Hematopoietic multipotent progenitor cell treated with erythropoietin and hydrocortisone succinate and interleukin-3 and kit ligand, for 4 days (in vitro differentiated cells): ENCODE results near the gene COL9A3.
"Not testable (repeated sequence)": the region's sequence is repeated elsewhere in the genome, so short reads cannot be mapped to it uniquely, and the experiment has no call there.

ENCODE experiments used
- DNase-seq: peaks from one replicate; pipeline ENCODE4 v3.0.0-alpha.2; 2015

COL9A3 gene

DNA sequence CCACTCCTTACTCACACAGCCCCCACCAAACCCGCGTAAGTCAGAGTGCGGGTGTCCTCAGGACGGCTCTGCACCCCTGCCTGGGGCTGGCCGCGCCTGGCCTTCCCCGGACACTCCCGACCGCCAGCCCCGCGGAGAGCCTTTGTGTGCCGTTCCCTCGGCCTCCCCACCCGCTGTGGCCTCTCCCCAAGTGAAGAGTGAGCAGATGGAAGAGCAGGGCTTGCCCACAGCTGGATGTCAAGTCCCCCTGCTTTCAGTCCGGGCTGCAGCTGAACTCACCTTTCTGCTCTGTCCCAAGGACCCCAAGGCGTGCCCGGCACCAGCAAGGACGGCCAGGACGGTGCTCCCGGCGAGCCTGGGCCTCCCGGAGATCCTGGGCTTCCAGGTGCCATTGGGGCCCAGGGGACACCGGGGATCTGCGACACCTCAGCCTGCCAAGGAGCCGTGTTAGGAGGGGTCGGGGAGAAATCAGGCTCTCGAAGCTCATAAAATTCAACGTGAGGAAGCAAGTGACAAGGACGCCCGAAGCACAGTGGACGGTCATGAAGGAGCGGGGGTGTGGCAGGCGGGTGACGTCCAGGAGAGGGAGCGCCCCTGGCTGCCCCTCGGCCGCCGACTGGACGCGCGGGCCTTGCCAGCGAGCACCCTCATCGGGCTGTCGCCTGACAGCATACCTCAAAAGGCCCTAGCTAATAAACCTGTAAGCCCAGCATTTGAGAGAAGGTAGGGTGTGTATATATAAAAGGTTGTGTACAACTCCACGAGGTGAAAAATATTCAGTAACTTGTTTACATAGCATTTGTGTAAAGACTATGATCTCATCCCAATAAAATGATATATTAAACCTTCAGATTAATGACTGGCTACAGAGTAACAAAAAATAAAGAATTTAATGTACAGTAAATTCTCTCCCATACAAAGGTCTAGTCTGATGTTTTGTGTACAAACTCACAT is 23.7 kb downstream of the COL9A3 start:
- no peak for DNase-seq

DNA sequence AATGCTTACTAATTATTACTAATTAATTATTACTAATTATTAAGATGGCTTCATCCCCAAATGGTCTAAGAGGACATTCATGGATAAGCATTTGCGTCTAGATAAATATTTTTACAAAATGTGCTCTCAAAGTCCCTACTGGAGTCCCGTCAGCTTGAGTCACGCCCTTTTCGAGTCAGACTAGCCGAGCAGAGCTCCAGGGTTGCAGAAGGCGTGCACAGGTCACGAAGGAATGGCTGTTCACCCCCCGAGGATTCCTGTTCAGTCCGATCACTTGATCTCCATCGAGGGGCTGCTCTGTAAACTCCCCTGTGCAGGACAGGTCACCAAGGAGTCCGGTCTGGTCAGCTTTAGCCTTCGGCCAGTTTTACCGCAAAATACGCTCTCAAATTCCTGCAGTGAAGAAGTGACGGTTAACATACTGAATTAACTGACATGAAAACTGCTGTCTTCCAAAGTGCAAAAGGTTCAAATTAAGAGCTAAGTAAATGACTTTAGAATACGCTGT is 24.9 kb downstream of the COL9A3 start:
- DNase-seq: no peak

DNA sequence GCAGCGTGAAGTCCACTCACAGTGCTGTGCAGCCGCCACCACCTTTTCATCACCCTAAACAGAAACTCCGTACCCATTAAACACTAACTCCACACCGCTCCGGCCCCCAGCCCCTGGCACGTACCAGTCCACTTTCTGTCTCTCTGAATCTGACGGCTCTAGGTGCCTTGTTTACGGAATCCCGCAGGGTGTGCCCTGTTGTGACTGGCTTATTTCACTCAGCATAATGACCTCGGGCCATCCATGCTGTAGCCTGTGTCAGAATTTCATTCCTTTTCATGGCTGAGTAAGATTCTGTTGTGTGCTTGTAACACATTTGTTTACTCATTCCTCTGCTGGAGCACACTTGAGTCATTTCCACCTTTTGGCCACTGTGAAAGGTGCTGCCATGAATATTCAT is 26.8 kb downstream of the COL9A3 start:
- DNase-seq: no peak

DNA sequence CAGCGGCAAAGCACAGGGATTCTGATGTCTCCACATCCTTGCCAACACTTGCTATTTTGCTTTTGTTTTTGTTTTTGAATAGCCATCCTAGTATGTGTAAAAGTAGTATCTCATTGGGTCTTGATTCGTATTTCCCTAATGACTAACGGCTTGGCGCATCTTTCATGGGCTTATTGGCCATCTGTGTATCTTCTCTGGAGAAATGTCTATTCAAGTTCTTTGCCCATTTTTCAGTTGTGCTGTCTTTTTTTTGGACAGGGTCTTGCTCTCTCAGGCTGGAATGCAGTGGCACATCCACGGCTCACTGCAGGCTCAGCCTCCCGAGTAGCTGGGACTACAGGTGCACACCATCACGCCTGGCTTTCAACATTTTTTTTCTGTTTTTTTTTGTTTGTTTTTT is 27.3 kb downstream of the COL9A3 start:
- no peak for DNase-seq

DNA sequence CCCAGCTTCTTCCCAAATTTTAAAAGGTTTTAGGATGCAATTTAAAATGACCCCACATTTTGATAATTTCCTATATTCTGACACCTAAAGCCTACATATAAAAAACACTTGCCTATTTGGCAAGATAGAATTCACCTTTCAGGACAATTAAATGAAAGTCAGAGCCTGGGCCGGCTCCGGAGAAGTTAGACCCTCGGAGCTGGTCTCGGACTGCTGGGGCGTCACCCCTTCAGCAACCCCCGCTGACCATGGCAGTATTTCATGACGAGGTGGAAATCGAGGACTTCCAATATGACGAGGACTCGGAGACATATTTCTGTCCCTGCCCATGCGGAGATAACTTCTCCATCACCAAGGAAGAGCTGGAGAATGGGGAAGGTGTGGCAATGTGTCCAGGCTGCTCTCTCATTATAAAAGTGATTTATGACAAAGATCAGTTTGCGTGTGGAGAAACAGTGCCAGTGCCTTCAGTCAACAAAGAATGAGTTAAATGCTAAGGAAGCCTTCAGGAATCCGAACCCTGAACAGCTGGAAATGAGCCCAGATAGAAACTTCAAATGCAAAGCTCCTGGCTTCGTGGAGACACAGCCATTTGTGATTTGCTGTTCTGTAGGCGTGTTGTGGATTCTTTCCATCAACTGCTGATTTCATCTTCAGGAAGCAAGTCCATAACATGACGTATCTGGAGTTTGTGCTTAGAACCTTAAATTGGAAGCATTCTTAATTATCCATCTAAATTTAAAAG is 28.7 kb downstream of the COL9A3 start:
- no peak for DNase-seq

DNA sequence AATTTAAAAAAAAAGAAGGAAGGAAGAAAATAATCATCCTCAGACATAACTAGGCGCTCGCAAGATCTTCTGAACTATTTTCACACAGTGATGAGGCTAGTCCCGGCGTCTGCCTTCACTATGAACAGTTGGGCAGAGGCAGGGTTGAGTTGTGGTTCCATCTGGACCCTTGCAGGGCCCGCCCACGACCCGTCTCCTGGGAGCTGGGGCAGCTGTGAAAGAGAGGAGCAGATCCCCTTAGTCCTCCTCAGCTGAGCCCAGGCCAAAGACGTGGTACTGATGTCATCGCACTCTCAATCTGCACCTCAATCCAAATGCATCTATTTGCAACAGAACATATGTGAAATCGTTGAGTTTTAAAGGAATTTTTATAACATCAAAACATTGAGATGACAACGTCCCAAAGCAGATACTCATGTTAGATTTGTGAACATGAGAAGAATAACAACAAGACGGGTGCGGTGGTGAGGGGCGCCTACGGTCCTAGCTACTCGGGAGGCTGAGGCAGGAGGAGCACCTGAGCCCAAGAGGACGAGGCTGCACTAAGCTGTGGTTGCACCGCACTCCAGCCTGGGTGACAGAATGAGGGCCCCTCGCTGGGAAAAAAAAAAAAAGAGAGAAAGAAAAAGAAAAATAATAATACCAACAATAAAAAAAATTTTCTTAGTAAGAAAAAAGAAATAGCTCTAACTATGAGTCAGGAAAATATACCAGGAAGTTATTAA is 29.5 kb downstream of the COL9A3 start:
- no peak for DNase-seq

DNA sequence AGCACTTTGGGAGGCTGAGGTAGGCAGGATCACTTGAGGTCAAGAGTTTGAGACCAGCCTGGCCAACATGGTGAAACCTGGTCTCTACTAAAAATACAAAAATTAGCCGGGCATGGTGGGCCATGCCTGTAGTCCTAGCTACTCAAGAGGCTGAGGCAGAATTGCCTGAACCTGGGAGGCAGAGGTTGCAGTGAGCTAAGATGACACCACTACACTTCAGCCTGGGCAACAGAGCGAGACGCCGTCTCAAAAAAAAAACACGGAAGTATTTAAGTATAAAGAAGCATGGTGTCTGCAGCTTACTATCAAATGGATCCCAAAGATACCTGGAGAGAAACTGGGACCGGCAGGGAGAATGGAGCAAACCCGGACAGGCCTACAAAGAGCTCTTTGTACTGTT is 32.1 kb downstream of the COL9A3 start:
- not testable (repeated sequence) for DNase-seq

DNA sequence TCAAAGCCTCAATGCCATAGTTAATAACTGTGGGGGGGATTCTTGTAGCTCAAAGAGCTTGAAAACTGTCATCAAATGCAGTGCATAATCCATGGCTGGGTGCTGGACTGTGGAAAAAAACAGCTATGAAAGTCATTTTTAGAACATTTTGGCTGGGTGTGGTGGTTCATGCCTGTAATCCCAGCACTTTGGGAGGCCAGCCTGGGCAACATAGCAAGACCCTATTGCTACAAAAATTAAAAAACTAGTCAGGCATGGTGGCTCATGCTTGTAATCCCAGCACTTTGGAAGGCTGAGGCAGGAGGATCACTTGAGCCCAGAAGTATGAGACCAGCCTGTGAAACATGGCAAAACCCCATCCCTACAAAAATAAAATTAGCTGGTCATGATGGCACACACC is 32.6 kb downstream of the COL9A3 start:
- no peak for DNase-seq

DNA sequence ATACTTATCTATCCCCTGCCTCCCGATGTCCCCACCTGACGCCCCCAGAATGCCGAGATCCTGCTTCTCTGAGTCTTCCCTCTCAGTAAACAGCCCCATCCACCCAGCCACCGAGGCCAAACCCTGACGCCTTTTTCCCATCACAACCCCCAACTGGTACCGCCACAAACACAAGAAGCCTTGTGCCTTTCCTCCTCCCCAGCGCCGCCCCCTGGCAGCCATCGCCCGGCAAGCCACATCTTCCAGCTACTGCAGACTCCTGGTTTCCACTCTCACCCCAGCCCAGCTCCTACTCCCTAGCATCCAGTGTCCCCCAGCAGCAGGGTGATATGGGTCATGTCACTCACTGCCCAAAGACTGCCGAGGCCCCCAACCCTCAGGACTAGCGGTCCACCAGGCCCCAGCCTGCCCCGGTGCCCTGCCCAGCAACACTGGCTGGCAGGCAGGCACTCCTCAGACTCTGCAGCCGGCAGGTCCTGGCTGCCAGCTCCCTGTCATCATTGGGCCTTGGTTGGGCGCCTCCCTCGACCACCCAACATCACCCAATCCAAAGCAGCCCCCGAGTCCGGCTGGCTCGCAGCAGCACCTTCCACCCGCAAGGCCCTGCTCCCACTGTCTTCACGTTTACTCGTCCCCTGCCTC is 33.6 kb downstream of the COL9A3 start:
- DNase-seq: no peak

DNA sequence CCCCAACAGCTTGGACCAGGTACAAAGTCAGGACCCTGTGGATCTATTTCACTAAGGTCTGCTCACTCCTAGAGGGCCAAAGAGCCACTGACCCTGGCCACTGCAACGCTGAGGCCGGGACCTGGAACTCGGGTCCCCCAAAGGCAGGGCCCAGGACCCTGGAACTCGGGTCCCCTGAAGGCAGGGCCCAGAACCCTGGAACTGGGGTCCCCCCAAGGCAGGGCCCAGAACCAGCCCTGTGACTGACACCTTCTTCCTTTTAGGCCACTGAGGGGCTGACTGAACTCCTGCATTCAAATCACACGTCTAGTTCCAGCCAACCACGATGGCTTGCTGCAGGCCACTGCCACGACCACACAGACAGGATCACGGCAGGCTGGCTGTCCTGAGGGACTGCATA is 35.3 kb downstream of the COL9A3 start:
- no peak for DNase-seq

DNA sequence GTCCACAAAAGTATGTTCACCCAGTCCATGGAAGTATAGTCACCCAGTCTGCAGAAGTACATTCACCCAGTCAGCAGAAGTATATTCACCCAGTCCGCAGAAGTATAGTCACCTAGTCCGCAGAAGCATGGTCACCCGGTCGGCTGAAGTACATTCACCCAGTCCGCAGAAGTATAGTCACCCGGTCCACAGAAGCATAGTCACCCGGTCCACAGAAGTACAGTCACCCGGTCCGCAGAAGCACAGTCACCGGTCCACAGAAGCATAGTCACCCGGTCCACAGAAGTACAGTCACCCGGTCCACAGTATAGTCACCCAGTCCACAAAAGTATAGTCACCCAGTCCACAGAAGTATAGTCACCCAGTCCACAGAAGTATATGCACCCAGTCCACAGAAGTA is 36.0 kb downstream of the COL9A3 start:
- DNase-seq: no peak

DNA sequence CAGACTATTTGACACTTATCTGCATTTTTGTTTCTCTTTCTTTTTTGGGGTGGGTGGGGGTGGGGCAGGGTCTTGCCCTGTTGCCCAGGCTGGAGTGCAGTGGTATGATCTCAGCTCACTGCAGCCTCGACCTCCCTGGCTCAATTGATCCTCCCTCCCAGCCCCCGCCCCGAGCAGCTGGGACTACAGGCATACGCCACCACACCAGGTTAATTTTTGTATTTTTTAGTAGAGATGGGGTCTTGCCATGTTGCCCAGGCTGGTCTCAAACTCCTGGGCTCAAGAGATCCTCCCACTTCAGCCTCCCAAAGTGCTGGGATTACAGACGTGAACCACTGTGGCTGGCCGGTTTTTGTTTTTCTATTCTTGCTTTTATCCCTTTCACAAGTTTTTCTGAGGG is 36.5 kb downstream of the COL9A3 start:
- DNase-seq: not testable (repeated sequence)

DNA sequence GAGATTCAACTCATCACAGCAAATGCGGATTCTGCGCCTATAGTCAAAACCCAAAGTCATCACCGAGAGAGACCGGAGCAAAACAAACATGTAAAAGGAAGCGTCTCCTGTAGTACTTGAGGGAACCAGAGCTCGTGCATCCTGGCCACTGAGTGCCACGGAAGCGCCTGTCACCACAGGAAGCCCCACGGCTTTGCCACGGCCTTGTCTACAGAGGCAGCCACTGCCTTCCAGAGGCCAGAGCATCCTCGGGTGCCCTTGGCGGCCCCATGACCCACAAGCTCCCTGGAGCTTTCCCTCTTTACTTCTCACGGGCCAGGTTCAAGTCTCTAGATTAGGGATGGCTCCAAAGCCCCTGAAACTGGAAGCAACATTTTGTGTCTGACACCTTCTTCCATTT is 37.3 kb downstream of the COL9A3 start:
- DNase-seq: no peak

DNA sequence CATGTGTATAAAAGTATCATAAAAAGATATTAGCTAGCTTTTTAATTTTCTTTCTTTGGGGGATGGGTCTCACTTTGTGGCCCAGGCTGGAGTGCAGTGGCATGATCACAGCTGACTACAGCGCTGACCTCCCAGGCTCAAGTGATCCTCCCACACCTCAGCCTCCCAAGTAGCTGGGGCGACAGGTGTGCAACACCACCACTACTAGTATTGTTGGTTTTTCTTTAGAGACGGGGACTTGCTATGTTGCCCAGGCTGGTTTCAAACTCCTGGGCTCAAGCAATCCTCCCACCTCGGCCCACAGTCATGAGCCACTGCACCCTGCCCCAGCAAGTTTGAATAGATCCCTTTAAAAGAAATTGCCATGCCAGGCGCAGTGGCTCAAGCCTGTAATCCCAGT is 38.3 kb downstream of the COL9A3 start:
- no peak for DNase-seq

DNA sequence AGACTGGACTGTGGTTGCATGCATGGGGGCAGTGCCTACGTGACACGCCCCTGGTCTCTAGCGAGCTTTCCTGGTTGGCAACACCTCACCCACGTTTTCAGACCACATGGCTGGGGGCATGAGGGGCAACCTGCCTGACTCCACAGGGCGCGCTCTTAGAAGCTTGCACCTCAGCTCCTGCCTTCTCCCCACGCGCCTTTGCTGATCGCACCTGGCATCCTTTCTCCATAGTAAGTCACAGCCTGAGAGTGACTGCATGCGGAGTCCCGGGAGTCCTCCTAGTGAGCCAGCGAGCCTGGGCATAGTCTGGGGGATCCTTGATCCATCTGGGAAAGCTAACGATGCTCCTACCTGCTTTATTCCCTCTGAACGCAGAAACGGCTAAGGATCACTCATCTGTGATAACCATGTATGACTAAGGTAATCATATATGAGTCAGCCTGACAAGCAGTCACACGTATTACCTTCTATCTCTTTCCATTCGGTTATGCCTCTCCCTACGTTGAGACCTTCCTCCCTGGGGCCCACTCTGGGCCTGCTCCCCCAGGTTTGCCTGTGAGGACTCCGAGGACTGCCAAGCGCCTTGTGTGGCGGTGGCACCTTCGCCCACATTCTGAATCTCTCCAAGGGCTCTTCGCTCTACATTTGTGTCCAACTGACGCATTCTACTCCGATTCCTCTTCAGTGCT is 40.2 kb downstream of the COL9A3 start:
- no peak for DNase-seq

DNA sequence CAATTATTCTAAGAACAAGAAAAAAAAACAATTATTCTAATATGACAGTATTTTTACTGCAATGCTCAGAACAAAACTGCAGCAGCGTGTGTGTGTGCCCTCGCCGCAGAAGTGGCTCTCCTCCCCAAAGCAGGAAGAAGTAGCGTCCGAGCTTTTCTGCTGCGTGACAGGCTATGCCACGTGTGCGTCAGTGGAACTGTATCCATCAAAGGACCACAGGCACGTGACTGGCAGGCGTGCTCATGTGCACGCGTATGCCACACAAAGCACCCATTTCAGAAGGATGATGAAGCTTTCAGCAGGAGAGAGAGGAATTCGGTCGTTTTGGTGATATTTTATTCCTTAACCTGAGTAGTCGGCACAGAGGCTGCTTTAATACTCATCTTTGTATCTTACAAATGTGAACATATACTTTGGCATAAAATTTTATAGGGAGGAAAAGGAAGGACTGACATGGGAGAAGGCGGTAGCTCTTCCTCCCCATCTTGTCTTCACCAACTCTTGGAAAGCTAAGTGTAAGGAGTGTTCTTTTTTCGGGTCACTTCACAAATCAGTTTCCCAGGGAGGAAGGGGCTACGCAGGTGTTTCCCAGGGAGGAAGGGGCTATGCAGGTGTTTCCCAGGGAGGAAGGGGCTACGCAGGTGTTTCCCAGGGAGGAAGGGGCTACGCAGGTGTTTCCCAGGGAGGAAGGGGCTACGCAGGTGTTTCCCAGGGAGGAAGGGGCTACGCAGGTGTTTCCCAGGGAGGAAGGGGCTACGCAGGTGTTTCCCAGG is 41.4 kb downstream of the COL9A3 start:
- DNase-seq: no peak

DNA sequence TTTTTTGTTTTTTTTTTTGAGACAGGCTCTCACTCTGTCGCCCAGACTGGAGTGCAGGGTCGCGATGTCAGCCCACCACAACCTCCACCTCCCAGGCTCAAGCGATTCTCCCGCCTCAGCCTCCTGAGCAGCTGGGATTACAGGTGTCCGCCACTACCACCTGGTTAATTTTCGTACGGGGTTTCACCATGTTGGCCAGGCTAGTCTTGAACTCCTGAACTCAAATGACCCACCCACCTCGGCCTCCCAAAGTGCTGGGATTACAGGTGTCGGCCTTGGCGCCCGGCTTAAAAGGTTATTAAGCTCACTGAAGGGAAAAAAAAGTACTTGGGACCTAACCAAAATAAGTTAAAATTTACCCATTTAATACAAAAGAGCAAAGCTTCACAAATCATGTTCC is 42.9 kb downstream of the COL9A3 start:
- DNase-seq: no peak

DNA sequence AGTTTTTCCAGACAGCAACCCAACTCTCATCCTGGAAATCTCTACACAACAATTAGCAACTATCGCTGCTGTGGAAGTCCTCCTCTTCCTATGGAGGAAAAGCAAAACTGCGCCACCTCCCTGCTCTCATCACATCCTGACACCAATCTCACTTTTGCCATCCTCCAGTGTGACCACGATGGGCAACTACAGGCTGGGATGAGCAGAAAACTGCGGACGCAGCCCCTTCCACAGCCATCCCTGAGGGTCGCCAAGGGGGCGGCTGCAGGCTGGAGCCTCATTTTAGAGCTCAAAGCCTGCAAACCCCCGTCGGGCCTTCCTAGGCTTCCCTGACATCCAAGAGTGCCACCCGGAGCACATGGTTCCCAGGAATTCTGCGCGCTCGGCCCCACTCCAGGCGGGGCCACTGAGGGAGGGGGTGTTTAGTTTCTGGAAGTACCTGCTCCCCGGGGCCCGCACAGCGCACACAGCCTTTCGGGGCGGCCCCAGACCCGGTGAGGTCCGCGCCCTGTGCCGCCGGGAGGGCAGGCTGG is 43.6 kb downstream of the COL9A3 start:
- DNase-seq: peak; percentile 22

DNA sequence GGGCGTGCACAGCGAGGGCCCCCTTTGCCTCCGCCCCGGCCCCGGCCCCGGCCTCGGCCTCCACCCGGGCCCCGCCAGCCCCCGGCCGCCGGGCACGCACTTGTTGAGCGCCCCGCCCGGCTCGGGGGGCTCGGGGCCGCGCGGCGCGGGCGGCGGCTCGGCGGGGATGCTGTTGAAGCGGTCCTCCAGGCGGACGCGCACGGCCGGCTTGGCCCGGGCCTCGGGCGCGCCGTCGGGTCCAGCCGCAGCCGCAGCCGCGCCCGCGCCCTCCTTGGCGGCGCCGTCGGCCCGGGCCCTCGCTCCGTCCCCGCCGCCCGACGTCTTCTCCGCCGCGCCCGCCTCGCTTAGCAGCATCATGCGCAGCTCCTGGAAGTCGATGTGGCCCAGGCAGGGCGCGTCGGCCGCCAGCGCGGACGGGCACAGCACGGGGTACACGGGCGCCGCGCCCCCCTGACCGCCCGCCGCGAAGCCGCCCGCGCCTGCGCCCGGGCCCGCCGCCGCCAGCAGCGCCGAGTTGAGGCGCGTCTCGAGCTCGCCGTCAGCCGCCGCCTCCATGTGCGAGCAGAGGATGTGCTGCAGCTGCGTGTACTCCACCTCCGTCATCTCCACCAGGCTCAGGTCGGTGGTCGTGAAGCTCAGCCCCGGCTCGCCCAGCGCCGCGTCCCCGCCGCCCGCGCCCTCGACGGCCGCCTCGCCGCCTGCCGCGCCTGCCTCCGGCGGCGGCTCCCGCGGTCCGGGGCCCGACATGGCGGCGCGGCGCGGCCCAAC is 44.3 kb downstream of the COL9A3 start:
- peak; percentile 54 for DNase-seq

DNA sequence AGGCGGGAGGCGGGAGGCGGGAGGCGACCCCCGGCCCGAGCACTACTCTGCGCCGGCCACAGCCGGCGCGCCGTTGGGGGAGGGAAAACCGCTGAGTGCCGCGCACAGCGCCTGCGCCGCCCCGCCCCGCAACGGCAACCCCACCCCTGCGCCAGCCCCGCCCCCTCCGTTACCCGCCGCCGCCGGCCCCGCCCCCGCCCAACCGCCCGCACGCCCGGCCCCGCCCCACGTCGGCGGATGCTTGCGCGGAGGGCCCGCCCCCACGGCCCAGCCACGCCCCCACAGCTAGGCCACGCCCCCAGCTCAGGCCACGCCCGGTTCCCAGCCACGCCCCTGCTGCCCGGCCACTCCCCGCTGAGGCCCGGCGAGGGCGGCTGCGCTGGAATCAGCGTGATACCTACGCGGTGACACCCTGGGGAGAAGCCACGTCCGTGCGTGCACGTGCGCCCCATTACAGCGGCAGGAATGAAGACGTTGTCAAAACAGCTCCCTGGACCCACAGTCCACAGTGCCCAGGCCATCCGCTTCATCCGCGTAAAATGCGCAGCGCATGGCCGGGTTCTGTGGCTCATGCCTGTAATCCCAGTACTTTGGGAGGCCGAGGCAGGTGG is 45.0 kb downstream of the COL9A3 start, which contains the start of gene TCFL5:
Gene TCFL5, minus strand, starts transcription at position 97 of the 611 bp plus-strand sequence. CDS start 152 bp downstream, outside the sequence.
- peak; percentile 92 for DNase-seq
